CD4-positive, CD25-positive, alpha-beta regulatory T cell (primary cell): ENCODE measurements around the gene AP4E1. TPM values are rescaled to one million over a fixed set of nuclear protein-coding genes. Genes with fewer than 3 reads are reported as not detected.
"Not testable (repeated sequence)": the region's sequence is repeated elsewhere in the genome, so short reads cannot be mapped to it uniquely, and the experiment has no call there.

Source experiments
- ATAC-seq, 2 donors: fragments of 150-1000 bp; cut with Tn5 transposase; one replicate each; pipeline ENCODE4 v1.10.0; 2021; ENCODE audit warnings: low read depth in 2 of 2, moderate number of reproducible peaks in 2 of 2, moderate library complexity in 1 of 2
- DNase-seq, 3 donors: peaks; one replicate each; pipeline versions ENCODE4 v3.0.0 to v3.0.0-alpha.2; 2012 to 2022; ENCODE audit warnings: mixed read lengths in 1 of 3
- H3K27ac ChIP-seq: one replicate; pipeline ENCODE4 v1.7.0; 2013; ENCODE audit warnings: mild to moderate bottlenecking, low read length; ENCODE audit not compliant: insufficient read depth, poor library complexity, severe bottlenecking
- H3K27me3 ChIP-seq: one replicate; pipeline ENCODE4 v1.7.0; 2013; ENCODE audit warnings: low read length; ENCODE audit not compliant: control insufficient read depth, insufficient read depth
- H3K36me3 ChIP-seq: one replicate; pipeline ENCODE4 v1.7.0; 2013; ENCODE audit warnings: mild to moderate bottlenecking, low read length, moderate library complexity; ENCODE audit not compliant: control insufficient read depth, insufficient read depth
- H3K4me1 ChIP-seq: 2 replicates; pipeline ENCODE4 v1.7.0; 2013; ENCODE audit warnings: mild to moderate bottlenecking, low read length; ENCODE audit not compliant: insufficient read depth, control insufficient read depth, poor library complexity, severe bottlenecking
- H3K4me3 ChIP-seq: one replicate; pipeline ENCODE4 v1.7.0; 2013; ENCODE audit warnings: low read depth, mild to moderate bottlenecking, low read length, moderate library complexity
- H3K9me3 ChIP-seq, 2 experiments: 1 replicate in 1 of 2; 2 replicates in 1 of 2; pipeline ENCODE4 v1.7.0; 2013; ENCODE audit warnings: low read length in 2 of 2, mild to moderate bottlenecking in 1 of 2, moderate library complexity in 1 of 2; ENCODE audit not compliant: control insufficient read depth in 2 of 2
- H3K27ac Mint-ChIP-seq, 3 donors: one replicate each; pipeline ENCODE4 v1.8.0; 2020 to 2022; ENCODE audit warnings: mild to moderate bottlenecking in 3 of 3, mixed read lengths in 3 of 3, moderate library complexity in 2 of 3
- H3K27me3 Mint-ChIP-seq: one replicate; pipeline ENCODE4 v1.8.0; 2022; ENCODE audit warnings: mild to moderate bottlenecking, mixed read lengths
- H3K36me3 Mint-ChIP-seq: one replicate; pipeline ENCODE4 v1.8.0; 2020; ENCODE audit warnings: mixed read lengths
- H3K4me1 Mint-ChIP-seq, 4 donors: one replicate each; pipeline ENCODE4 v1.8.0; 2020 to 2022; ENCODE audit warnings: mixed read lengths in 4 of 4, mild to moderate bottlenecking in 1 of 4
- H3K4me3 Mint-ChIP-seq, 4 donors: one replicate each; pipeline ENCODE4 v1.8.0; 2020 to 2022; ENCODE audit warnings: mild to moderate bottlenecking in 4 of 4, mixed read lengths in 4 of 4, moderate library complexity in 3 of 4
- H3K9me3 Mint-ChIP-seq, 7 donors: one replicate each; pipeline ENCODE4 v1.8.0; 2020 to 2022; ENCODE audit warnings: mixed read lengths in 7 of 7, mild to moderate bottlenecking in 3 of 7, moderate library complexity in 2 of 7
- polyA plus RNA-seq, 4 donors: library from polyadenylated mRNA; unstranded; fragments of 300-500 nt; fragmentation: Illumina TruSeq; gene quantifications; one replicate each; pipeline ENCODE4 v1.2.3, GENCODE V29; 2021
- total RNA-seq: library from RNA; stranded (reverse); gene quantifications from one replicate; pipeline ENCODE4 v1.2.3, GENCODE V29; 2022

The AP4E1 gene
- total and polyA plus RNA-seq, 5 donors from 2014 or later: 3.0 to 9.5 (median 4.8) TPM

- no peak overlapping the region for H3K4me3 Mint-ChIP-seq
- ATAC-seq: no peak
Observed at GRCh38 chr15:50890751-50891150, 17.7 kb upstream of the AP4E1 start.

GRCh38 chr15:50891159-50891558 lies 17.3 kb upstream of the AP4E1 start:
- H3K27ac ChIP-seq: no peak overlapping the region
- DNase-seq: no peak
- H3K4me1 Mint-ChIP-seq: peaks cover 2 to 10% (median 4%) of the 10 kb centered on the region in 4 donors

More at GRCh38 chr15:50890751-50891150, 17.7 kb upstream of the AP4E1 start:
- H3K27ac ChIP-seq: no peak overlapping the region
- H3K36me3 ChIP-seq: no peaks in the 10 kb centered on the region
- H3K27me3 Mint-ChIP-seq: no peaks in the 10 kb centered on the region
- H3K27me3 ChIP-seq: no peaks in the 10 kb centered on the region
- no peaks in the 10 kb centered on the region for H3K4me1 ChIP-seq
- H3K9me3 Mint-ChIP-seq: peaks cover 0 to 12% (median 6%) of the 10 kb centered on the region in 7 donors
- DNase-seq: no peak
- H3K36me3 Mint-ChIP-seq: peaks cover 9% of the 10 kb centered on the region
- peaks cover 4 to 14% (median 7%) of the 10 kb centered on the region in 4 donors for H3K4me1 Mint-ChIP-seq
- peaks cover 6 to 10% of the 10 kb centered on the region in 2 experiments for H3K9me3 ChIP-seq
- no peak overlapping the region for H3K4me3 ChIP-seq
- H3K27ac Mint-ChIP-seq: no peak overlapping the region

GRCh38 chr15:50893976-50894375 lies 14.5 kb upstream of the AP4E1 start:
- peaks cover 6 to 10% of the 10 kb centered on the region in 2 experiments for H3K9me3 ChIP-seq
- no peaks in the 10 kb centered on the region for H3K27me3 ChIP-seq
- H3K36me3 ChIP-seq: no peaks in the 10 kb centered on the region
- Mint-ChIP-seq H3K9me3 (peaks cover 0 to 12% (median 6%) of the 10 kb centered on the region in 7 donors), H3K27me3 (no peaks in the 10 kb centered on the region), H3K4me1 (peaks cover 0 to 11% (median 0%) of the 10 kb centered on the region in 4 donors), H3K4me3 (no peak overlapping the region), H3K36me3 (peaks cover 13% of the 10 kb centered on the region), H3K27ac (no peak overlapping the region)
- no peaks in the 10 kb centered on the region for H3K4me1 ChIP-seq
- H3K4me3 ChIP-seq: no peak overlapping the region
- no peak overlapping the region for H3K27ac ChIP-seq
- ATAC-seq: no peak
- no peak for DNase-seq

More at GRCh38 chr15:50891159-50891558, 17.3 kb upstream of the AP4E1 start:
- no peaks in the 10 kb centered on the region for H3K27me3 Mint-ChIP-seq
- Histone ChIP-seq H3K27me3 (no peaks in the 10 kb centered on the region), H3K36me3 (no peaks in the 10 kb centered on the region), H3K4me1 (no peaks in the 10 kb centered on the region), H3K4me3 (no peak overlapping the region), H3K9me3 (peaks cover 6 to 10% of the 10 kb centered on the region in 2 experiments)
- H3K27ac Mint-ChIP-seq: no peak overlapping the region
- H3K4me3 Mint-ChIP-seq: no peak overlapping the region
- no peak for ATAC-seq
- H3K9me3 Mint-ChIP-seq: peaks cover 0 to 12% (median 6%) of the 10 kb centered on the region in 7 donors
- peaks cover 9% of the 10 kb centered on the region for H3K36me3 Mint-ChIP-seq

GRCh38 chr15:50901390-50901789 lies 7.1 kb upstream of the AP4E1 start:
- H3K4me3 ChIP-seq, H3K27ac ChIP-seq, H3K27me3 ChIP-seq, H3K27me3 Mint-ChIP-seq, H3K36me3 ChIP-seq, H3K27ac Mint-ChIP-seq, H3K4me1 ChIP-seq, H3K4me3 Mint-ChIP-seq, DNase-seq, H3K9me3 ChIP-seq, H3K9me3 Mint-ChIP-seq, ATAC-seq, H3K36me3 Mint-ChIP-seq: not testable (repeated sequence)
- H3K4me1 Mint-ChIP-seq: peaks cover 0 to 20% (median 8%) of the 10 kb centered on the region in 4 donors

- no peak overlapping the region for H3K4me3 Mint-ChIP-seq
- no peak overlapping the region for H3K27ac ChIP-seq
- DNase-seq (no peak), ATAC-seq (no peak)
- H3K9me3 Mint-ChIP-seq: no peaks in the 10 kb centered on the region
- no peaks in the 10 kb centered on the region for H3K27me3 ChIP-seq
- H3K4me3 ChIP-seq: no peak overlapping the region
- H3K36me3 Mint-ChIP-seq: no peaks in the 10 kb centered on the region
- H3K27ac Mint-ChIP-seq: no peak overlapping the region
- no peaks in the 10 kb centered on the region for H3K36me3 ChIP-seq
- peaks cover 8% of the 10 kb centered on the region for H3K4me1 ChIP-seq
- no peaks in the 10 kb centered on the region for H3K9me3 ChIP-seq
- peaks cover 9 to 23% (median 19%) of the 10 kb centered on the region in 4 donors for H3K4me1 Mint-ChIP-seq
- peaks cover 11% of the 10 kb centered on the region for H3K27me3 Mint-ChIP-seq
Observed at GRCh38 chr15:50904211-50904610, 4.3 kb upstream of the AP4E1 start.

- ATAC-seq (no peak), DNase-seq (no peak)
- peaks cover 10 to 29% (median 21%) of the 10 kb centered on the region in 4 donors for H3K4me1 Mint-ChIP-seq
- peaks cover 12% of the 10 kb centered on the region for H3K27me3 Mint-ChIP-seq
- Histone ChIP-seq H3K27ac (no peak overlapping the region), H3K27me3 (no peaks in the 10 kb centered on the region), H3K4me1 (peaks cover 14% of the 10 kb centered on the region), H3K9me3 (no peaks in the 10 kb centered on the region), H3K4me3 (no peak overlapping the region), H3K36me3 (no peaks in the 10 kb centered on the region)
- peak overlapping the region in 1 of 4 donors; percentile 50 for H3K4me3 Mint-ChIP-seq
- H3K27ac Mint-ChIP-seq: no peak overlapping the region
- no peaks in the 10 kb centered on the region for H3K9me3 Mint-ChIP-seq
- no peaks in the 10 kb centered on the region for H3K36me3 Mint-ChIP-seq
Observed at GRCh38 chr15:50905055-50905454, 3.4 kb upstream of the AP4E1 start.

- peak overlapping the region; percentile 100 for H3K27ac ChIP-seq
- ATAC-seq: peak; percentile 69
- Mint-ChIP-seq H3K27me3 (peaks cover 12% of the 10 kb centered on the region), H3K27ac (peak overlapping the region; percentile 97 to 98 (median 98)), H3K4me1 (peaks cover 11 to 34% (median 25%) of the 10 kb centered on the region in 4 donors), H3K9me3 (no peaks in the 10 kb centered on the region), H3K4me3 (peak overlapping the region; percentile 90 to 100 (median 96)), H3K36me3 (peaks cover 4% of the 10 kb centered on the region)
- peak; percentile 74 to 90 (median 84) for DNase-seq
- peaks cover 4% of the 10 kb centered on the region for H3K36me3 ChIP-seq
- no peaks in the 10 kb centered on the region for H3K9me3 ChIP-seq
- H3K4me3 ChIP-seq: peak overlapping the region; percentile 99
- H3K4me1 ChIP-seq: peaks cover 19% of the 10 kb centered on the region
- no peaks in the 10 kb centered on the region for H3K27me3 ChIP-seq
Observed at GRCh38 chr15:50906954-50907600, 1.4 kb upstream of the AP4E1 start.
